GM19467 (cell line): ENCODE measurements around the gene NAPB.
A peak's percentile ranks its signal among the peaks of the same experiment; 100 is the strongest.

Experiments
- ATAC-seq: cut with Tn5 transposase; IDR thresholded peaks from one replicate; pipeline ENCODE4 v1.9.1; 2021; ENCODE audit warnings: mild to moderate bottlenecking, moderate library complexity; ENCODE audit not compliant: unreplicated experiment

NAPB gene

DNA sequence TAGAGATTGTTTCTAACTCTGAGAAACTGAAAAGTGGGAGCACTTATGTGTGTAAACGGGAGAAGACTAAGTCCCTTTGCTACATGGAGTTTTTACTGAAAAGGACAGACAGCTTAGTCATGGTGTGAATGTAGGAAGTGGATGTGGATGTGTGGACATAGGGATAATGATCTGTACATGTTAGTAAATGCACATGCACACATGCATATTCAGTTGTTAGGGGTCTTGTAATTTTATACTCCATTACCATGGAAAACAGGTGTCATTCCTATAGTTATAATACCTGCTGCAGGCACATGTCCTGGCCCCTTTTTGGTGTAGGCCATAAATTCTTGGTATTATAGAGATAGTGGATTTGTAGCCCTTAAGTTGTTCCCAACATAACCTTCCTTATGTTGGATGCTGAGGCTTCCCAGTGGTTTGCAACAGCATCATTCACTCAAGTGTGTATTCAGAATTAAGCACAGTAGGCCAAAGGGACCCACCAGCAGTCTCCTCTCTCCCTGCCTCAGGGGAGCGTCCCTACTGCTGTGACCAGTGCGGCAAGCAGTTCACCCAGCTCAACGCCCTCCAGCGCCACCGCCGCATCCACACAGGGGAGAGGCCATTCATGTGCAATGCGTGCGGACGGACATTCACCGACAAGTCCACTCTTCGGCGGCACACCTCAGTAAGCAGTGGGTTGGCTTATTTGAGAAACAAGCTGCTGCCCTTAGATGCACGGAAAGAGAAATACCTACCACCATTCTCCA, 52.0 kb downstream of the NAPB start:
- ATAC-seq: no peak

DNA sequence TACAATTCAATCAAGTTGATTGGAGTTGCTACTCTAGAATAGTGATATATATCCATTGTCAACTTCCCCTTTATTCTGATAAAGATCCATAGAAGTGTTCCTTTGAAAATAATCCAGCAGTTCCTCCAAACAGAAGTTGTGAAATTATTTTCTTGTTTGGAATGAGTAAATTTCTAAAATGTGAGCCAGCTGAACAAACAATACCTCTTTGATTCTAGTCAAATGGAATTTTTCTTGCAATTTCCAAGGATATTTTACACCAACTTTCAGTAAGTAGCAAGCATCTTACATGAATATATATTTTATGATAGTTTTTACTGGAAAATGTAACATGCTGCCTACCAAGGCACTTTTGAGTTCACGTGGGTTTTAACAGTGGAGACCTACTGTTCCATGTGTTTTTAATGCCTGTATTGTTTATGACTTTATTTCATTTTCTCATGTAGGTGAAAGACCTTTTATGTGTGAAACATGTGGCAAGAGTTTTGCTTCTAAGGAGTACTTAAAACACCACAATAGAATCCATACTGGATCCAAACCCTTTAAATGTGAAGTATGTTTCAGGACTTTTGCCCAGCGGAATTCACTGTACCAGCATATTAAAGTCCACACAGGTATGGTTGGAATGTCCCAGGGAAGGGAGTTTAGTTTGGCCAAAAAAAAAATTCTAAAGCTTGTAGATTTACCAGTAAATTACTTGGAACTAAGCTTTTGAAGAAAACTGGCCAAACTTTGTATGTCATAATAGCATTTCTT, 52.8 kb downstream of the NAPB start:
- ATAC-seq: no peak

DNA sequence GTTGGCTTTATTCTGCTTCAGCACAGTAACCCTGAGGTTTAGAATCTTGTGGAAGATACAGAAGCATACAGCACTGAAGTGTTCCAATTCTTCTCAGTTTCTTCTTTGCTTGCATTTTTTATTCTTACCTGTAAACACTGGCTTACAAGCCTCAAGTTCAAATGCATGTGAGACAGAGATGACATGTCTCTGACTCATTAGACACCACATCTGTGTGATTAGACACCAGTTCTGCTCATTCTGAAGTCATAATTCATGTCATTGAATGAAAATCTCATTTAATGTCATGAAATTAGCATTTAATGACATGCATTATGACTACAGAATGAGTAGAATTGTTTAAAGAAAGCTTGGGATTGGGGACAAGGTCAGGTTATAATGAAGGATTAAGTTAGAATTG, 53.5 kb downstream of the NAPB start:
- ATAC-seq: no peak

DNA sequence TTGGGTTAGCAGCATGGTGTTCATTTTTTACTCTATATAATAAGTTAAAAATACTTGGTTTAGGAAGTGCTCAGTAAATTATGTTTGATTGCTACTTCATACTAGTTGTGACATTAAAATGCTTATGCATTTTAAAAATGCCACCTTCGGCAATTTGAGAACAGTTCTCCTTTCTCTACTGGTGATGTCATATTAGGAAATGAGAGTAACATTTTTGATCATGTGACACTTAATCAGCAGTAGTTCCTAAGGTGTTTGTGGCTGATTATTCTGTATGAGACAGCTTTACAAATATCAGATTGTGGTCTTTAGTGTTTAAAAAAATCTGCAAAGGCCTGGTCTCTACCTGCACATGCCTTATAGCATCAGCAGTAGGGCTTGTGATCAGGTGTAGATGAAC, 54.9 kb downstream of the NAPB start:
- ATAC-seq: no peak

DNA sequence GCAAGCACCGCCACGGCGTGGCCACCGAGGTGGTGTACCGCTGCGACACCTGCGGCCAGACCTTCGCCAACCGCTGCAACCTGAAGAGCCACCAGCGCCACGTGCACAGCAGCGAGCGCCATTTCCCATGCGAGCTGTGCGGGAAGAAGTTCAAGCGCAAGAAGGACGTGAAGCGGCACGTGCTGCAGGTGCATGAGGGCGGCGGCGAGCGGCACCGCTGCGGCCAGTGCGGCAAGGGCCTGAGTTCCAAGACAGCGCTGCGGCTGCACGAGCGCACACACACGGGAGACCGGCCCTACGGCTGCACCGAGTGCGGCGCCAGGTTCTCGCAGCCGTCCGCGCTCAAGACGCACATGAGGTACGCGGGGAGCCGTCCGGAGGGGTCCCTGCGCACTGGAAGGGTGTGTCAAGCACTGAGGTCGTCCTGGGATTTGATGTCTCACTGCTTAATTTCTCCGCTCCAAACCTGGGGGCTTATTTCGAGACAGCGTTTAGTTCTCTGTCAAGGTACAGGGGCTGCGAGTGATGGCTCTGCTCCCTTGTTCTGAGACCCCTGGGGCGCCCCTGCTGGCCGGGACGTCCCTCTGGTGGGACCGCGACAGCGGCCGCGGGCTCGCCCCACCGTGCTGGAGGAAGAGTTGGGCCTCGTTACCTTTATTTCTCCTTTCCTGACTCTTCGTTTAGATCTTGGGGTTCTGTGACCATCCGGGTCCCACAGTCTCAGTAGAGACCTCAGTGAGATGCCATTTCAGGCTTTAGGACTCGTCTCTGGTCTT, 55.7 kb downstream of the NAPB start:
- no peak for ATAC-seq

DNA sequence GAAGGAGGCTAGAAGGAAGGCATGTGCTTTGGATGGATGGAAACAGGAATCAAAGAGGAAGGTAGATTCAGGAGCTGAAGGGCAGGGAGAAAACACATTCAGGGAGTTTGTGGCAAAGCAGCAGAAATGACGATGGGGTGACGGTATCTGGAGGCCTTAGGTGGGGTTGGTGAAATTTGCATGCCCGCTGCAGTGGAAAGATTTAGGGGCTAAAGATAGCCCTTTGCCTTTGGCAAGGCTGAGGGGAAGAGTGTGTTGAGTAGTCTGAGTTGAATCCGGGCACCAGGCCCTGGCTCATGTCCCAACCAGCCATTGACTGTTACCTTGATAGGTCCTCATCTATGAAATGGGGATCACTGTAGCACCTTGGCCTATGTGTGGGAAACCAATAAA, 58.0 kb downstream of the NAPB start:
- ATAC-seq: no peak

DNA sequence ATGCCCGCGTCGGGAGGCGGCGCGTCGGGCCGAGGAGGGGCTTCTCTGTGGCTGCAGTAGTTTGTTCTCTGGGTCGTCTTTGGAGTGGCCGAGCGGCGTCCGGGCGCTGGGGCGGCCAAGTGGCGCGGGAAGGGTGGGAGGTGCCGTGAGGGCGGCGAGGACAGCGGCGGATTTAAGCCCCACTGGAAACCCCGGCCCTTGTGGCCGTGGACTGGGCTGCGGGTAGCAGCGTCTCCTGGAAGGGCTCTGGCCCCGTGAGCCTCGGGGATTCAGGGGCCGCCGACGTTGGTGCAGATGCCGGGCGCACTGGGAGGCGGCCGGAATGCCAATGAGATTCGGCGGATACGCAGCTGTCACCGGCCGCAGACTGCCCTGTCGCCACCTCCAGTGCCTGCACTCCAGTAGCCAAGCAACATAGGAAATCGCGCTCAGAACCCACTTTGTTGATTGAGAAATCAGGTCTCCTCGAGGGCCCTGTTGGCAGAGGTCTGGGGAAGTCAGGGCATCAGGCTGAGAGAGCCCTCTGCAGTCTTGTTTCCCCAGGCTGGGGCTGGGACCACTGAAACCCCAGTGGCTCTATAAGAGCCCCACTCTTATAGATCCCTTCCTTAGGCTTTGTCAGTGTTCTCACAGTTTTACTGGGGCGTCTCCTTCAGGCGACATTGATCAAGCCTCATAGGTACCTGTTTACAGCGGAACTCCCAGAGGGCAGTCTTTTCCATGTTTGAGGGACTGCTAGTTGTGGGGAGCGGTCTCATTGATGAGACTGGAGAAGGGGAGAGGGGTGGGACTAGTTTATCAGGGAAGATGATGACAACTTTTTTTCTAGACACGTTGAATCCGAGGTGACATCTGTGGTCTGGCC, 58.7 kb downstream of the NAPB start:
- ATAC-seq: peak; percentile 10

DNA sequence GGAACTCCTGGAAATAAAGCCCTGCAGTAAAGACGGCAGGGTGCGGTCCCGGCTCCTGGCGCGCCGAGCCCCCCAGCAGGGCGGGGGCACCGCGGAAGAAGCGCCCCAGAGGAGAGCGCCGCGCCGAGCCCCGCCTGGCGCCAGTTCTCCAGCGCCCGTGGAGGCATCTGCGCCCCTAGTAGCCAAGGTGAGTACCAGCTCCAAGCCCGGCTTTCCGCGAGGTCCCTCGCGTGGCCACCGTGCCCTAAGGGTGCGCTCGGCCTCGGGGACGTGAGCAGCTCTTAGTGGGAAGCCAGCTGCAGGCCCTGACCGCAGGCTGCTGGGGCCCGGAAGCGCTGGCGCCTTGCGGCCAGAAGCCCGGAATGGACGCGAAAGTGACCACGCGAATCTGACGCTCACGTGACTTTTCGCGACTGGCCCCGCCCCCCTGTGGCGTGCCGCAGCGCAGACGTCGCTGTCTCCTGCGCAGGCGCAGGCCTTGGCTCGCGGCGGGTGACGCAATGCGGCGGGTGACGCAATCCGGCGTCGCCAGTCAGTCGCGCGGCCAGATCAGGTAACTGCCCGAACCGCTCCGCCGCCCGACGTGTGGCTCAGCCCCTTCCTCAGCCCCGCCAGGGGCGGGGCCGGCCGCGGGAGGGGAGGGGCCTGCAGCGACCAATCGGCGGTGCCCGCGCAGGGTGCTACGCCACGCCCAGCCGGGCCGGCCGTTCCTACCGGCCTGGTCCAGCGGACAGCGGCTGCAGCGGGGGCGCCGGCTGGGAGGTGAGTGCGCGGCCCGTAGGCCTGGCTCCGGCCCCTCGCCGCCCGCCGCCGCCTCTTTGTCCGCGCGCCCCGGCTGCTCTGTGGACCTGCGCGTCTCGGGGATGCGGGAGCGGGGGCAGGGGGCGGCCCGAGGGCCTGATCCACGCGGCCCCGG, 59.6 kb downstream of the NAPB start, which contains the start of gene GZF1:
Gene GZF1, plus strand, starts transcription at position 707 of the 916 bp plus-strand sequence. CDS start 2,202 bp downstream, outside the sequence.
- ATAC-seq: peak; percentile 59

DNA sequence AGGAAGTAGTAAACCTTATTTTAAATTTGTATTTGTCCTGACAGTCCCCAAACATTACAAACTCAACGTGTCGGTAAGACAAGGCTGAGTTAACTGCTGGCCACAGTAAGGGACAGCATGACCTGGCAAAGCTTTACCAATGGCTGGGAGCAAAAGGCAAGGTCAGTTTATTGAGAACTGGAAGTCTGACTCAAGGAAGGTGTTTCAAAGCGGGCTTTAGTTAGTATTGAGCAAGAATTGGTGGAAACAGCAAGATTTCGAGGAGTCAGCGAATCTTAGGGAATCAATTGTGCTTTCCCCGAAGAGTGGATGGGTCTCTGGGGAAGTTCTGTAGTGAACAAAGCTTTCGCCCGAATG, 60.2 kb downstream of the NAPB start:
- ATAC-seq: no peak

DNA sequence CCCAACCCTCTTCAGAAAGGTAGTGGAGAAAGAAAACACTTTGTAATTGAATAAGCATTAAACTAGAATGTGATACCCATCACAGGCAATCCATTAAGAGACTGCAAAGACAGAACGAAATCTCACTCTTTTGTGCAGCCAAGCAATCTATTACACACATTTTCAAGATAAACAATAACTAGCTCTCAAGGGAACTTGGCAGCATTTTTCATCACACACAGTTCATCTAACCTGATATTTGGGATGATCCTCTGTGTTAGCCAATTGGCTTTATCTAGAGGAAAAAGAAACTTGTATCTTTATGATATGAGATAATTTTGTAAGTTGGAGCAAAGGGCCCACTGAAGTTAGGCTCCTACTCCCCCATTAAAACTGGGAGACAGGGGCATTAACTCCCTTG, 60.8 kb downstream of the NAPB start:
- ATAC-seq: no peak

DNA sequence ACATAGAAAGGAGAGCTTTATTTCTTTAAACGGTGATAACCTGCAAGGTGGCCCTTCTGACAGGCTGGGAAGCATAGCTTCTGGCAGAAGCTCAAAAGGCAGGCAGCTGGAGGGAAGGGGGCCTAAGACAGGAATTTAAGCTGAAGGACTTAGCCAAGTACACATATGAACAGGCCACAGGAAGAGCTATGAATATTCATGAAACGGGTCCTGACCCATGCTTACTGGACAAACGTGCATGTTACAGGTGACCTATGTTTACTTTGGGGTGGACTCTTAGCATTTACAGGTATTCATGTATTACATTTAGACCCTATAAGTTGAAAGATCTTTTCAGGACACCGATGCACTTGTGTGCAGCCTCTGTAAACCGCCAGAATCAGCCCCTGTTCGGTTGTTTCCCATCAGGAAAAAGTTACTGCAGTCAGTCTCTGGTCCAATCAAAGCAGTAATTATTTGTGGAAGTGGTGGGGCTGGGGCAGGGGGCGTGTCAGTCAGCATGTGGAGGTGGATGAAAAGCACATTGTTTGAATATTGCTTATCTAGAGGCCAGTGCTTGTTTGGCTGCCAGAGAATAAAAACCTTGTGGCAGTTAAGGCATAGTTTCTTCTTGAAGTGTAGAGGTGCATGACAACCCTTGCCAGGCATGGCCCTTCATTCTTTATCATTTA, 62.2 kb downstream of the NAPB start:
- no peak for ATAC-seq

DNA sequence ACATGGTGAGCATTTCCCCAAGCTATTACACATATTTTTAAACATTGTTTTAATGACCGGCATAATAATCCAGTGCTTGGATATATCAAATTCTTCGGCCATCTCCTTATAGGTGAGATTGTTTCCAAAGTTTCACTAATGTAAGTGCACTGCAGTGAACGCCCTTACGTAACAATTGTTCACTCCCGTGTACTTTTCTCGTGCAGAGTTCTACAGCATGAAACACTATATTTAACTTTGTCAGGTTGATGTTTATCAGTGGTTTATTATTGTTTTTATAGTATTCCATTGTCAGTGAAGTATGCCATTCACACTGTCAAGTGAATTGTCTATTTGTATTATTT, 62.8 kb downstream of the NAPB start:
- no peak for ATAC-seq

DNA sequence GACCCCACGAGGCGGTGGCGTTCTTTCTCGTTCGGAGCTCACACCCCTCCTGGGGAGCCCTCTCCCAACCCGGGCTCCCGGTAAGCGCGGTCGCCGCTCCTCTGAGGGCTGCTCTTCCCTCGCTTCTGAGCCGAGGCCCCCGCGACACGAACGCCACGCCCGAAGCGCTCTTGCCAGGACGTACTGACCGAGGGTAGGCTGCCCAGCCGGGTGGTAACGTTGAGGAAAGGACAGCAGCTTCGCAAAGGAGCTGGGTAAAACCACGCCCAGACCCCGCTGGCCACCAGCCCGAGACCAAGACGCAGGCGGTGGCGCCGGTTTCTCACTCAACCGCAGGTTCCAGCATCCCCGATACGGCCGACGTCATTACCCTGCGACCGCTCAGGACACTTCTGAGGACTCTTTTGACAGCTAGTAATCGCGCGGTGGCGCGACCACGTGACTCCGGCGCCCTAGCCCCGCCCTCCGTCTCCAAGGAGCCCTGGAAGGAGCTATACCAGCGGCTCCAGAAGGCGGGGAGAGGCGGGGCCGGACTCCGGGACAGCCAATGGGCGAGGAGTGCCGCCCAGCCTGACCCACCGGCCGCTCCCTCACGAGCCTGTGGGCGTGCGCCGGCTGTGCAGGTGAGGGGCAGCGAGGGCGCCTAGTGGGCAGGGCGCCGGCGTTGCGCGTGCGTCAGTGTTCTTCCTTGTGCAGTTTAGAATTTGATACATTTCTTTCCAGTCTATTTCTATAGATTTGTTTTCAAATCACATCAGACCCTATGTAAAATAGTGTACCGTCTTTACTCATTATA, 63.3 kb downstream of the NAPB start:
- peak; percentile 78 for ATAC-seq

DNA sequence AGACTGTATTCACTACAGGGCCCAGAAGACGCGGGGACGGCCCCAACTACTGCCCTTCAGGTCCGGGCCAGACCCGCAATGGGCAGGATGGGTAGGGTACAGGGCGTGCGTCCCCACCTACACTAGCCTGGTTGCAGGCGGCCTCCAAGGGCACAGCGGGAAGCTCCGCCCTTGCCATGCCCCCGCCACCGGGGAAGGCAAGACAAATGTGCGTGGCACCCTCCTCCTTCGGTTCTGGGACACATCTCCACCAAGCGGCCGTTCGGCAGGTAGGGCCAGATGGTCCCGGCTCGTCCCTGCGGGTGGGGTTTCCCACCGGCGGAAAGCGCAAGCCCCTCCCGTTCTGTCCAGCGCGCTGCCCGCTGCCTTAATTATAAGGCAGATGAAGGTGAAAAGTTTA, 65.1 kb downstream of the NAPB start:
- no peak for ATAC-seq

DNA sequence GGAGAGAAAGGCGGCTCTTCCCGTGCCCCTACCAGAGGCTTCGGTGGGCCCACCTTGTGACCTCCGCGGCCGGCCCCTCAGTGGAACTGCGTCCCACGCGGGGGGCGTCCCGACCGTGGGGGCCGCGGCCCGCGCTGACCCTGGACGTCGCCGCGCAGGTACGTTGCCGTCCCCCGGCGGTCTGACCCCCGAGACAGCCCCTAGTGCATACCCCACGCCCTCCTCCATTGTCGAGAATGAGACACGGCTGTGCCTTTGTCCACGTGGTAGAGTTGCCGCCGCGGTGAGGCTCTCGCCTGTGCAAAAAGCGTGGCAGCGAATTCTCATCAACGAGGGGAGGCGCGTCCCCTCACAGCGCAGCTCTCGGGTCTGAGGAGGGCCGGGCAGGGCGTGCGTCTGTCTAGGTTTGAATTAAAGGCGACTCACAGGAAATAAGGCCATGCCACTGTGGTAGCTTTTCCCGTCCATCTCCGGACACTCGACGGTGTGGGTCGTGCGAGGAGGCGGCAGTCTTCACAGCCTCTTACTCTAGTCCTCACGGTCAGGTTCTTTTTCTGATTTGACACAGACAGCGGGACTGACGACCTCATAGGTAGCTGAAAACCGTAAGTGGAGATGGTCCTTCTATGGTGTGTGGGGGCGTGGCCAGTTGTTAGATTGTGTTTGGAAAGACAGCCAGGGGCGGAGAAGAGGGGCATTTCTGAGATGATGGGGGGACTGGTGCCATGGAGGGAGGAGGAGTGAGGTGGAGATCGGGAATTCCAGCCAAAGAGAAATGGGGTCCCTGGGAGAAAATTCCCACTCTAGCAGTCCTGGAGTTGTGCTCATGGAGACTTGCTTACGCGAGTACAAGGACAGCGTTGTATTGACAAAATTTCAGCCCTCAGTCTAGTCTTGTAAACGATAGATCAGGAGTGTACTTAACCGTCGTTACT, 70.1 kb downstream of the NAPB start:
- ATAC-seq: peak; percentile 11

DNA sequence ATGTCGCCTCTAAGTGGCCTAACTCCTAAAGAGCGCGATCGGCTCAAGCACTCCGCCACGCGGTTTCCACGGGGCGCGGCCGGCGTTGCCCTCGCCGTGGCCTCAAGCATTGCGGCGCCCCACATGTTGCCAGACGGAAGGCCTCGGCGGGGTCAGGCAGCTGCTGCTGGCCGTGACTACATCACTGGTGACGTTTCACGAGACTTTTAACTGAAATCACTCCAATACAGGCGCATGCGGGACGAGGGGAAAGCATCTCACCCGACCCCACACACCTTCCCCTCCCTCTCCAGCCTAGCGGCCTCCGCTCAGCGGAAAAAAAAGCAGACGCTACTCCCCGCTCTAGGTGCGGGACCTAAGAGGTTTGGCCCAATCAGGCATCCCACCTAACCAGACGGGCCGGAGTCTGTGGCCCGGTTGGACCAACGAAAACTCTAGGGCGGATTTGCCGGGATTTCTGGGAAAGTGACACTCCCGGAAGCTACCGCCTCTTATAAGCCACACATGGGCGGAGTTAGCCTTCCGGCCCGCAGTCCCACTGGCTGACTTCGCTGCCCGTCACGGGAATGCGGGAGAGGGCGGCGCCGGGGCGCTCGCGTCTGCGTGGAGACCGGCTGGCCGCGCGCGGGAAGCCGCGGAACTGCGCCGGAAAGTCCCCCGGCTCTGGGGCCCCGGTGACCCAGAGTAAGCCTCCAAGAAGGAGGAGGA, 70.9 kb downstream of the NAPB start, which contains the start of gene NXT1:
Gene NXT1, plus strand, starts transcription at position 596 of the 708 bp plus-strand sequence. CDS start 3,251 bp downstream, outside the sequence.
- ATAC-seq: peak; percentile 84
